Fibroblast of gingiva (primary cell): ENCODE data around the gene CT47C1.

Experiments used
- DNase-seq: peaks from one replicate; pipeline ENCODE4 v3.0.0-alpha.2; 2011; ENCODE audit warnings: low read depth

The CT47C1 gene

GRCh38 chrX:119073911-119074310, 1.1 kb downstream of the CT47C1 start:
- no peak for DNase-seq

GRCh38 chrX:119075270-119076025, 2.7 kb downstream of the CT47C1 start:
- DNase-seq = no peak

GRCh38 chrX:119082278-119082677, 9.5 kb downstream of the CT47C1 start:
- DNase-seq = no peak

GRCh38 chrX:119084766-119085165, 12.0 kb downstream of the CT47C1 start:
- DNase-seq = no peak

- DNase-seq = no peak
These were observed 14.3 kb downstream of the CT47C1 start for GRCh38 chrX:119087121-119087520.

- DNase-seq = no peak
These were observed 16.8 kb downstream of the CT47C1 start for GRCh38 chrX:119089619-119090018.

- no peak for DNase-seq
These were observed 17.8 kb downstream of the CT47C1 start for GRCh38 chrX:119090627-119091026.

- DNase-seq = no peak
These were observed 21.4 kb downstream of the CT47C1 start for GRCh38 chrX:119093991-119094735.

- DNase-seq = no peak
These were observed 22.0 kb downstream of the CT47C1 start for GRCh38 chrX:119094819-119095218.

- no peak for DNase-seq
These were observed 23.1 kb downstream of the CT47C1 start for GRCh38 chrX:119095936-119096335.

- no peak for DNase-seq
These were observed 28.4 kb downstream of the CT47C1 start for GRCh38 chrX:119101168-119101567.

- peak; percentile 31 for DNase-seq
These were observed 33.0 kb downstream of the CT47C1 start for GRCh38 chrX:119105826-119106225.

GRCh38 chrX:119107206-119107605, 34.4 kb downstream of the CT47C1 start:
- no peak for DNase-seq

- peak; percentile 17 for DNase-seq
These were observed 46.1 kb downstream of the CT47C1 start for GRCh38 chrX:119118780-119119395.

- peak; percentile 1 for DNase-seq
These were observed 48.5 kb downstream of the CT47C1 start for GRCh38 chrX:119121341-119121740.
